Measurements from ENCODE around the gene FYN. TPM values are rescaled to one million over a fixed set of nuclear protein-coding genes. Genes with fewer than 3 reads are reported as not detected.

Gene FYN
- total RNA-seq, 4 donors from 2014 or later = 143 to 219 (median 165) TPM

- Histone ChIP-seq H3K36me3 (no peaks in the 10 kb centered on the region), H3K27me3 (no peaks in the 10 kb centered on the region), H3K27ac (peak overlapping the region in 1 of 4 donors; percentile 43), H3K4me1 (peaks cover 0 to 88% (median 28%) of the 10 kb centered on the region in 4 donors), H3K4me3 (no peak overlapping the region), H3K9me3 (no peaks in the 10 kb centered on the region)
- no peak for DNase-seq (ENCODE audit: low spot score in 2 of 2)
- WGBS, 2 donors = 58 to 69% methylated on average over 6 of the region's 6 CpGs
- TF ChIP-seq CTCF (IDR thresholded peaks at IDR 0.05) = no peak
- TF ChIP-seq EP300 (IDR thresholded peaks at IDR 0.05) = no peak
- no peak for TF ChIP-seq POLR2A (IDR thresholded peaks at IDR 0.05)
Observed at GRCh38 chr6:111865049-111865585, 8.1 kb downstream of the FYN start.

GRCh38 chr6:111864138-111865048 is 8.9 kb downstream of the FYN start:
- peaks cover 0 to 87% (median 27%) of the 10 kb centered on the region in 4 donors for H3K4me1 ChIP-seq
- H3K36me3 ChIP-seq = no peaks in the 10 kb centered on the region
- H3K9me3 ChIP-seq = no peaks in the 10 kb centered on the region
- no peak overlapping the region for H3K4me3 ChIP-seq
- H3K27me3 ChIP-seq = no peaks in the 10 kb centered on the region
- TF ChIP-seq CTCF (IDR thresholded peaks at IDR 0.05) = no peak
- no peak for TF ChIP-seq EP300 (IDR thresholded peaks at IDR 0.05)
- peak overlapping the region in 2 of 4 donors; percentile 31 to 43 for H3K27ac ChIP-seq
- DNase-seq (ENCODE audit: low spot score in 2 of 2) = no peak
- 86 to 91% methylated on average over 6 of the region's 6 CpGs for WGBS, 2 donors

- H3K27me3 ChIP-seq = no peaks in the 10 kb centered on the region
- H3K9me3 ChIP-seq = no peaks in the 10 kb centered on the region
- no peaks in the 10 kb centered on the region for H3K36me3 ChIP-seq
- peaks cover 0 to 89% (median 26%) of the 10 kb centered on the region in 4 donors for H3K4me1 ChIP-seq
- DNase-seq (ENCODE audit: low spot score in 2 of 2) = no peak
- 93 to 96% methylated on average over 6 of the region's 6 CpGs for WGBS, 2 donors
- H3K4me3 ChIP-seq = no peak overlapping the region
- H3K27ac ChIP-seq = peak overlapping the region in 2 of 4 donors; percentile 2 to 91
- no peak for TF ChIP-seq CTCF (IDR thresholded peaks at IDR 0.05)
- no peak for TF ChIP-seq POLR2A (IDR thresholded peaks at IDR 0.05)
- TF ChIP-seq EP300 (IDR thresholded peaks at IDR 0.05) = no peak
Observed at GRCh38 chr6:111862741-111863140, 10.5 kb downstream of the FYN start.

- 88 to 98% methylated on average over 5 of the region's 5 CpGs for WGBS, 2 donors
- H3K27ac ChIP-seq = peak overlapping the region in 2 of 4 donors; percentile 2 to 91
- H3K27me3 ChIP-seq = no peaks in the 10 kb centered on the region
- TF ChIP-seq EP300 (IDR thresholded peaks at IDR 0.05) (no peak), POLR2A (IDR thresholded peaks at IDR 0.05) (no peak), CTCF (IDR thresholded peaks at IDR 0.05) (no peak)
- DNase-seq (ENCODE audit: low spot score in 2 of 2) = no peak
- H3K4me1 ChIP-seq = peaks cover 0 to 89% (median 25%) of the 10 kb centered on the region in 4 donors
- no peaks in the 10 kb centered on the region for H3K9me3 ChIP-seq
- no peak overlapping the region for H3K4me3 ChIP-seq
- H3K36me3 ChIP-seq = no peaks in the 10 kb centered on the region
Observed at GRCh38 chr6:111862314-111862713, 10.9 kb downstream of the FYN start.

- H3K27me3 ChIP-seq = no peaks in the 10 kb centered on the region
- 72 to 77% methylated on average over 7 of the region's 7 CpGs for WGBS, 2 donors
- peak overlapping the region in 2 of 4 donors; percentile 2 to 91 for H3K27ac ChIP-seq
- H3K9me3 ChIP-seq = no peaks in the 10 kb centered on the region
- no peaks in the 10 kb centered on the region for H3K36me3 ChIP-seq
- H3K4me3 ChIP-seq = no peak overlapping the region
- H3K4me1 ChIP-seq = peaks cover 0 to 91% (median 21%) of the 10 kb centered on the region in 4 donors
- no peak for DNase-seq (ENCODE audit: low spot score in 2 of 2)
- TF ChIP-seq EP300 (IDR thresholded peaks at IDR 0.05) (no peak), POLR2A (IDR thresholded peaks at IDR 0.05) (no peak), CTCF (IDR thresholded peaks at IDR 0.05) (no peak)
Observed at GRCh38 chr6:111861431-111861885, 11.8 kb downstream of the FYN start.

All from tibial nerve (tissue), 4 donors.